Kidney glomerular epithelial cell (primary cell): ENCODE data around the gene ATP2B3.
A peak's percentile ranks its signal among the peaks of the same experiment; 100 is the strongest.
"Not testable (repeated sequence)": the region's sequence is repeated elsewhere in the genome, so short reads cannot be mapped to it uniquely, and the experiment has no call there.

Source experiments
- DNase-seq: peaks from one replicate; lab custom pipeline; 2025; lab: John Stamatoyannopoulos, UW

ATP2B3 gene

GRCh38 chrX:153593811-153594500, 76.5 kb downstream of the ATP2B3 start:
- DNase-seq = no peak

GRCh38 chrX:153595387-153595786, 77.9 kb downstream of the ATP2B3 start:
- DNase-seq = no peak

- no peak for DNase-seq
Measured at GRCh38 chrX:153595859-153596857, 78.7 kb downstream of the ATP2B3 start.

- DNase-seq = no peak
Measured at GRCh38 chrX:153596981-153597750, 79.7 kb downstream of the ATP2B3 start.

GRCh38 chrX:153598541-153599191, 81.2 kb downstream of the ATP2B3 start, which contains the start of gene CCNQ:
Gene CCNQ (minus strand): TSS chrX:153599139. CDS start chrX:153599073, 66 bp downstream.
- peak; percentile 26 for DNase-seq

GRCh38 chrX:153599192-153600031, 82.0 kb downstream of the ATP2B3 start:
- peak; percentile 44 for DNase-seq

GRCh38 chrX:153600032-153600373, 82.6 kb downstream of the ATP2B3 start:
- peak; percentile 4 for DNase-seq

GRCh38 chrX:153600921-153601320, 83.5 kb downstream of the ATP2B3 start:
- DNase-seq = no peak

- no peak for DNase-seq
Measured at GRCh38 chrX:153601511-153602110, 84.2 kb downstream of the ATP2B3 start.

- DNase-seq = no peak
Measured at GRCh38 chrX:153602601-153603000, 85.2 kb downstream of the ATP2B3 start.

GRCh38 chrX:153603131-153603656, 85.8 kb downstream of the ATP2B3 start:
- no peak for DNase-seq

- DNase-seq = not testable (repeated sequence)
Measured at GRCh38 chrX:153604666-153605380, 87.4 kb downstream of the ATP2B3 start.

GRCh38 chrX:153606503-153606902, 89.1 kb downstream of the ATP2B3 start:
- DNase-seq = no peak

- DNase-seq = no peak
Measured at GRCh38 chrX:153608376-153608775, 90.9 kb downstream of the ATP2B3 start.

- no peak for DNase-seq
Measured at GRCh38 chrX:153608806-153609205, 91.4 kb downstream of the ATP2B3 start.

GRCh38 chrX:153609917-153610835, 92.7 kb downstream of the ATP2B3 start:
- peak; percentile 15 for DNase-seq

GRCh38 chrX:153610836-153611213, 93.4 kb downstream of the ATP2B3 start:
- DNase-seq = no peak
